Endothelial cell of umbilical vein (primary cell): Measurements from ENCODE around the gene CROT. TPM values are rescaled to one million over a fixed set of nuclear protein-coding genes. Genes with fewer than 3 reads are reported as not detected.

Experiments used
- BruUV-seq: library from RNA; stranded (reverse); fragments of 400-500 nt; replicated peaks from 2 replicates; lab custom pipeline; 2021; lab: Mats Ljungman, UMichigan
- CTCF ChIA-PET: fragments of 300-600, 350-600 bp; sonication (Branson Sonifier 250); formaldehyde crosslinking; loops from one replicate; lab custom pipeline; 2021; ENCODE audit warnings: antibody characterized with exemption, inconsistent platforms; lab: Charles Lee
- POLR2A ChIA-PET: fragments of 300-600, 350-600 bp; sonication (Branson Sonifier 250); formaldehyde crosslinking; loops from one replicate; lab custom pipeline; 2021; ENCODE audit warnings: antibody characterized with exemption, inconsistent platforms; lab: Charles Lee
- DNase-seq: peaks from one replicate; pipeline ENCODE4 v3.0.0-alpha.2; 2011; ENCODE audit warnings: low read depth, low spot score
- FAIRE-seq: peaks from 2 replicates; lab custom pipeline; 2011; peaks lifted over from hg19 to GRCh38; lab: Jason Lieb, UNC
- H2AFZ ChIP-seq: 2 replicates; pipeline ENCODE4 v1.6.0; 2012; ENCODE audit warnings: low read depth, low read length, control low read depth, inconsistent platforms
- H3K27ac ChIP-seq: 2 replicates; pipeline ENCODE4 v1.5.1; 2011; ENCODE audit warnings: low read depth, mild to moderate bottlenecking, control low read depth, low read length, moderate library complexity; ENCODE audit not compliant: insufficient read depth
- H3K27me3 ChIP-seq, 2 experiments: 2 replicates each; pipeline versions ENCODE4 v1.6.0 to v1.6.1; 2011; ENCODE audit warnings: low read length in 2 of 2, mixed read lengths in 1 of 2; ENCODE audit not compliant: control insufficient read depth in 2 of 2, insufficient read depth in 2 of 2
- H3K36me3 ChIP-seq, 2 experiments: 2 replicates in 1 of 2; 3 replicates in 1 of 2; pipeline ENCODE4 v1.5.1; 2011; ENCODE audit warnings: low read length in 2 of 2, mild to moderate bottlenecking in 1 of 2, moderate library complexity in 1 of 2; ENCODE audit not compliant: control insufficient read depth in 2 of 2, insufficient read depth in 2 of 2; ENCODE audit errors: extremely low read depth in 1 of 2
- H3K4me1 ChIP-seq: 3 replicates; pipeline ENCODE4 v1.5.1; 2011; ENCODE audit warnings: mild to moderate bottlenecking, low read length; ENCODE audit not compliant: control insufficient read depth, insufficient read depth; ENCODE audit errors: extremely low read depth
- H3K4me2 ChIP-seq: 2 replicates; pipeline ENCODE4 v1.6.1; 2011; ENCODE audit warnings: low read length, control low read depth, mixed read lengths; ENCODE audit not compliant: insufficient read depth
- H3K4me3 ChIP-seq, 3 experiments: fragments of 200-600 bp in 1 of 3; sonication (generic), shearing (Covaris generic) in 1 of 3; replicated peaks in 1 of 3; 2 replicates each; pipeline ENCODE4 v1.5.1; 2011 to 2016; ENCODE audit warnings: control low read depth in 3 of 3, low read length in 3 of 3, mild to moderate bottlenecking in 2 of 3, inconsistent platforms in 1 of 3, low read depth in 1 of 3, moderate library complexity in 1 of 3; ENCODE audit not compliant: insufficient read depth in 1 of 3
- H3K79me2 ChIP-seq: 2 replicates; pipeline ENCODE4 v1.6.0; 2012; ENCODE audit warnings: low read length, inconsistent platforms; ENCODE audit not compliant: control insufficient read depth, insufficient read depth
- H3K9ac ChIP-seq: replicated peaks from 2 replicates; pipeline ENCODE3; 2011; ENCODE audit warnings: low read length, control low read depth; ENCODE audit not compliant: insufficient read depth; ENCODE audit errors: extremely low read depth
- H3K9me1 ChIP-seq: replicated peaks from 3 replicates; pipeline ENCODE4 v1.6.0; 2011; ENCODE audit warnings: mild to moderate bottlenecking, low read length; ENCODE audit not compliant: control insufficient read depth, insufficient read depth; ENCODE audit errors: extremely low read depth
- H3K9me3 ChIP-seq: replicated peaks from 2 replicates; pipeline ENCODE4 v1.5.1; 2012; ENCODE audit warnings: low read length, inconsistent platforms; ENCODE audit not compliant: control insufficient read depth, insufficient read depth
- H4K20me1 ChIP-seq: replicated peaks from 2 replicates; pipeline ENCODE3; 2011; ENCODE audit warnings: mild to moderate bottlenecking, low read length; ENCODE audit not compliant: control insufficient read depth, insufficient read depth; ENCODE audit errors: extremely low read depth
- CTCF ChIP-seq, 2 donors: IDR thresholded peaks; 1 replicate in 1 of 2; 2 replicates in 1 of 2; pipeline ENCODE4 v1.5.1; 2011; ENCODE audit warnings: low read length in 2 of 2, mild to moderate bottlenecking in 2 of 2, moderate library complexity in 2 of 2, control low read depth in 1 of 2, inconsistent platforms in 1 of 2, low read depth in 1 of 2; ENCODE audit not compliant: insufficient read depth in 1 of 2; ENCODE audit errors: extremely low read depth in 1 of 2
- EZH2 ChIP-seq: IDR thresholded peaks from 2 replicates; pipeline ENCODE4 v1.6.1; 2012; ENCODE audit warnings: borderline replicate concordance, low read depth, mild to moderate bottlenecking, moderate library complexity, low read length, inconsistent platforms; ENCODE audit not compliant: severe bottlenecking
- FOS ChIP-seq: IDR thresholded peaks from 2 replicates; pipeline ENCODE4 v1.6.1; 2011; ENCODE audit warnings: mild to moderate bottlenecking, low read length, moderate library complexity, borderline replicate concordance; ENCODE audit not compliant: insufficient read depth
- GATA2 ChIP-seq: IDR thresholded peaks from 2 replicates; pipeline ENCODE4 v1.7.0; 2011; ENCODE audit warnings: low read depth, mild to moderate bottlenecking, moderate library complexity, mixed read lengths, low read length; ENCODE audit not compliant: insufficient read length, insufficient read depth
- JUN ChIP-seq: IDR thresholded peaks from 2 replicates; pipeline ENCODE4 v1.6.1; 2011; ENCODE audit warnings: borderline replicate concordance, low read depth; ENCODE audit not compliant: insufficient read length, insufficient read depth
- MAX ChIP-seq: IDR thresholded peaks from 2 replicates; pipeline ENCODE4 v1.6.1; 2011; ENCODE audit not compliant: insufficient read depth, insufficient read length
- MYC ChIP-seq: IDR thresholded peaks from one replicate; pipeline ENCODE4 v1.6.1; 2011; ENCODE audit warnings: mild to moderate bottlenecking, low read depth, low read length
- POLR2A ChIP-seq: IDR thresholded peaks from 2 replicates; pipeline ENCODE4 v1.6.1; 2012; ENCODE audit warnings: low read depth, mild to moderate bottlenecking, control low read depth, low read length
- POLR2AphosphoS5 ChIP-seq: IDR thresholded peaks from 2 replicates; pipeline ENCODE4 v1.6.1; 2012; ENCODE audit warnings: low read depth, mild to moderate bottlenecking, control low read depth, low read length, moderate library complexity; ENCODE audit not compliant: insufficient read depth
- dilution Hi-C: fragments of 300-500 bp; cut with MboI; formaldehyde crosslinking; loops from one replicate; pipeline ENCODE4 v1.15.0; 2019; ENCODE audit warnings: low sequenced_read_pairs; ENCODE audit not compliant: extremely low pct_ligation_motif_present
- intact Hi-C: fragments of 100-400 bp; cut with micrococcal nuclease; formaldehyde crosslinking; loops from one replicate; pipeline ENCODE4 v1.10.0; 2022
- polyA plus RNA-seq, 4 experiments: library from polyadenylated mRNA; depleted of rRNA in 3 of 4; stranded (reverse) in 3 of 4; unstranded in 1 of 4; fragments of >200 nt; gene quantifications; 2 replicates each; pipeline versions ENCODE4 v1.2.1 to v1.2.3, GENCODE V29; 2011 to 2012; ENCODE audit warnings: missing spikeins in 1 of 4
- total RNA-seq: library from RNA; stranded (reverse); gene quantifications from 2 replicates; pipeline ENCODE4 v1.2.3, GENCODE V29; 2021

Gene CROT
- total and polyA plus RNA-seq, 2 donors (not counting 3 experiments of a cell fraction or from before 2014, with no cell fraction given), result 3.3 to 6.6 TPM

GRCh38 chr7:87332321-87332720, 13.1 kb upstream of the CROT start:
- dilution Hi-C loops, result no loop called here
- Histone ChIP-seq H3K27ac (no peak overlapping the region), H4K20me1 (no peaks in the 10 kb centered on the region), H3K4me1 (no peaks in the 10 kb centered on the region), H3K9ac (no peak overlapping the region), H3K9me1 (no peaks in the 10 kb centered on the region), H3K4me3 (no peak overlapping the region), H3K79me2 (no peaks in the 10 kb centered on the region), H3K27me3 (no peaks in the 10 kb centered on the region), H3K36me3 (peaks cover 0 to 2% of the 10 kb centered on the region in 2 experiments), H2AFZ (no peak overlapping the region), H3K9me3 (peaks cover 4% of the 10 kb centered on the region), H3K4me2 (no peak overlapping the region)
- TF ChIP-seq CTCF (IDR thresholded peaks at IDR 0.05; ENCODE audit: extremely low read depth in 1 of 2, insufficient read depth in 1 of 2, low read depth in 1 of 2, low read length in 2 of 2), result no peak
- TF ChIP-seq JUN, result no peak
- TF ChIP-seq POLR2AphosphoS5, result no peak
- TF ChIP-seq GATA2, result no peak
- TF ChIP-seq EZH2, result no peak
- TF ChIP-seq MYC, result no peak
- TF ChIP-seq FOS, result no peak
- no peak for TF ChIP-seq MAX
- TF ChIP-seq POLR2A, result no peak
- ChIA-PET CTCF (no interaction called here), POLR2A (no interaction called here)
- no peak for DNase-seq
- BruUV-seq, result no TSS peak
- FAIRE-seq, result no peak
- intact Hi-C loops, result no loop called here
